RWPE2 (cell line): Measurements from ENCODE around the gene GP1BA.

ENCODE experiments used
- ATAC-seq: fragments of 200-7000 bp; cut with Tn5 transposase; 3 replicates; pipeline ENCODE4 v1.9.1; 2021; ENCODE audit warnings: low read depth
- DNase-seq: peaks from one replicate; pipeline ENCODE4 v3.0.0-alpha.2; 2020; ENCODE audit warnings: low spot score
- H3K27ac ChIP-seq: fragments of 450-650 bp; 2 replicates; pipeline ENCODE4 v1.5.1; 2017; ENCODE audit warnings: mild to moderate bottlenecking; ENCODE audit not compliant: poor library complexity, severe bottlenecking
- H3K27me3 ChIP-seq: fragments of 250-450 bp; sonication (Bioruptor Pico); 2 replicates; pipeline ENCODE4 v1.5.1; 2021; ENCODE audit warnings: mild to moderate bottlenecking, moderate library complexity; ENCODE audit not compliant: insufficient read depth, poor library complexity, severe bottlenecking
- H3K36me3 ChIP-seq: fragments of 250-450 bp; sonication (Bioruptor Pico); 2 replicates; pipeline ENCODE4 v1.5.1; 2020; ENCODE audit warnings: low read depth, mild to moderate bottlenecking, moderate library complexity
- H3K4me1 ChIP-seq: fragments of 250-450 bp; sonication (Bioruptor Pico); 2 replicates; pipeline ENCODE4 v1.5.1; 2021; ENCODE audit warnings: mild to moderate bottlenecking, moderate library complexity; ENCODE audit not compliant: insufficient read depth, poor library complexity, severe bottlenecking
- H3K4me3 ChIP-seq: fragments of 250-450 bp; sonication (Bioruptor Pico); 2 replicates; pipeline ENCODE4 v1.5.1; 2021; ENCODE audit warnings: mild to moderate bottlenecking, moderate library complexity; ENCODE audit not compliant: severe bottlenecking
- H3K9me3 ChIP-seq: fragments of 250-450 bp; sonication (Bioruptor Pico); 2 replicates; pipeline ENCODE4 v1.5.1; 2021; ENCODE audit warnings: mild to moderate bottlenecking, moderate library complexity; ENCODE audit not compliant: severe bottlenecking
- TF ChIP-seq, protein P1 (sequence below): fragments of 450-650 bp; IDR thresholded peaks from one replicate; pipeline ENCODE4 v1.5.1; 2017; ENCODE audit warnings: mild to moderate bottlenecking, moderate library complexity; ENCODE audit not compliant: poor library complexity, severe bottlenecking

Gene GP1BA

DNA sequence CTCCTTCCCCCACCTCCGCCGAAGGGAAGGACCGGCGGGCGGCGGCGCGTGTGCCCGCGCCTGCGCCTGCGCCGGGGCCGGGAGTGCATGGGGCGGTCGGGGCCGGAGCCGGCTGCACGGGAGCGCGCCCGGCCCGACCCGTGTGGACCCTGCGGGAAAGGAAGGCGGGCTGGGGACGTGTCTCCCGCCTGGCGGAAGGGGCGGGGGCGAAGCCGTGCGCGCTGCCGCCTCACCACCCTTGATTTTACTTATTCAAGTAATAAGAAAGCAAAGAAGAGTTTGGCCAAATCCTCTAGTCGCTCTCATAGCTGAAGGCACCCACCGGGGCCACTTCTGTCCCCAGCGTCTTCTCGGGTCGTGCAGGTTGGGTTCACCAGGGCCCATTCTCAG lies 16.8 kb downstream of the GP1BA start:
- Histone ChIP-seq H3K36me3 (peaks cover 37% of the 10 kb centered on the region), H3K27me3 (no peaks in the 10 kb centered on the region), H3K4me1 (peaks cover 27% of the 10 kb centered on the region), H3K27ac (peak overlapping the region; percentile 99), H3K9me3 (no peaks in the 10 kb centered on the region), H3K4me3 (peak overlapping the region; percentile 88)
- DNase-seq (peak; percentile 85), ATAC-seq (peak; percentile 50)
- TF ChIP-seq, protein P1, sequence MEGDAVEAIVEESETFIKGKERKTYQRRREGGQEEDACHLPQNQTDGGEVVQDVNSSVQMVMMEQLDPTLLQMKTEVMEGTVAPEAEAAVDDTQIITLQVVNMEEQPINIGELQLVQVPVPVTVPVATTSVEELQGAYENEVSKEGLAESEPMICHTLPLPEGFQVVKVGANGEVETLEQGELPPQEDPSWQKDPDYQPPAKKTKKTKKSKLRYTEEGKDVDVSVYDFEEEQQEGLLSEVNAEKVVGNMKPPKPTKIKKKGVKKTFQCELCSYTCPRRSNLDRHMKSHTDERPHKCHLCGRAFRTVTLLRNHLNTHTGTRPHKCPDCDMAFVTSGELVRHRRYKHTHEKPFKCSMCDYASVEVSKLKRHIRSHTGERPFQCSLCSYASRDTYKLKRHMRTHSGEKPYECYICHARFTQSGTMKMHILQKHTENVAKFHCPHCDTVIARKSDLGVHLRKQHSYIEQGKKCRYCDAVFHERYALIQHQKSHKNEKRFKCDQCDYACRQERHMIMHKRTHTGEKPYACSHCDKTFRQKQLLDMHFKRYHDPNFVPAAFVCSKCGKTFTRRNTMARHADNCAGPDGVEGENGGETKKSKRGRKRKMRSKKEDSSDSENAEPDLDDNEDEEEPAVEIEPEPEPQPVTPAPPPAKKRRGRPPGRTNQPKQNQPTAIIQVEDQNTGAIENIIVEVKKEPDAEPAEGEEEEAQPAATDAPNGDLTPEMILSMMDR: no peak

DNA sequence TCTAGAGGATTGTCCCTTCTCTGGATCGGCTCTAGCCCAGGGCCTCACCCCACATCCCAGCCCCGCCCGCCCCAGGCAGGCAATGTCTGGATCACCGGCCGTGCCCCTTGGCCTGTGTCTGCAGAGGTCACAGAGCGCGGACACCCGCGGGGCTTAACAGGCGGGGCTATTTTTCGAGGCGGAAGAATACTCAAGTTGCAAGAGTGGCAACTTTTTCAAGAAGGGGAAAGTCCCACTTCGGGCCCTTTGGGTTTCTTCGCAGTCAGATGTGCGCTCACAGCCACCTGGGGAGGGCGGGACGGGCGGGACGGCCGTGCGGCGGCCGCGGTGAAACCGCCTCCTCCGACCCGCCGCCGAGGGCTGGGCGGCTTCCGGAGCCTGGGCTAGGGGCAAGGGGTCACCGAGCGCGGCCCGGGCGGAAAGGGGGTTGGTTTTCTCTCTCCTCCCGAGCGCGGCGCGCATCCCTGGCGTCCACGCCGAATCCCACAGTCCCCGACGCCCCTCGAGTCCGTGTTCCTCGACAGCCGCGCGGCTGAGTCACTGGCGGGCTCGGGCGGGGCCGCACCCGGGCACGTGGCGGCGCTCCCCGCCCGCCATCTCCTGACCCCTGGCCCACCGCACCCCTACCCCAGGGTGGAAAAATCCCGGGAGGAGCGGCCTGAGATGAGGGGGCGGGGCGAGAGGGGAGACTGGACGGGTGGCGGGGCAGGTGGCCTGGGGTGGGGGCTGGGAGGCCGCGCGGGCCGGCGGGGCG lies 17.4 kb downstream of the GP1BA start:
- DNase-seq: peak; percentile 92

GRCh38 chr17:4950075-4950745 lies 18.1 kb downstream of the GP1BA start:
- Histone ChIP-seq H3K4me1 (peaks cover 18% of the 10 kb centered on the region), H3K36me3 (peaks cover 28% of the 10 kb centered on the region), H3K4me3 (peak overlapping the region; percentile 88), H3K9me3 (no peaks in the 10 kb centered on the region), H3K27me3 (no peaks in the 10 kb centered on the region), H3K27ac (peak overlapping the region; percentile 99)
- DNase-seq (no peak), ATAC-seq (peak; percentile 14)
- TF ChIP-seq, protein P1: no peak

More for the DNA sequence above, 17.4 kb downstream of the GP1BA start:
- ATAC-seq: peak; percentile 13
- H3K27me3 ChIP-seq: no peaks in the 10 kb centered on the region
- H3K27ac ChIP-seq: peak overlapping the region; percentile 99
- TF ChIP-seq, protein P1: no peak
- H3K36me3 ChIP-seq: peaks cover 34% of the 10 kb centered on the region
- H3K4me1 ChIP-seq: peaks cover 25% of the 10 kb centered on the region
- H3K9me3 ChIP-seq: no peaks in the 10 kb centered on the region
- peak overlapping the region; percentile 88 for H3K4me3 ChIP-seq

DNA sequence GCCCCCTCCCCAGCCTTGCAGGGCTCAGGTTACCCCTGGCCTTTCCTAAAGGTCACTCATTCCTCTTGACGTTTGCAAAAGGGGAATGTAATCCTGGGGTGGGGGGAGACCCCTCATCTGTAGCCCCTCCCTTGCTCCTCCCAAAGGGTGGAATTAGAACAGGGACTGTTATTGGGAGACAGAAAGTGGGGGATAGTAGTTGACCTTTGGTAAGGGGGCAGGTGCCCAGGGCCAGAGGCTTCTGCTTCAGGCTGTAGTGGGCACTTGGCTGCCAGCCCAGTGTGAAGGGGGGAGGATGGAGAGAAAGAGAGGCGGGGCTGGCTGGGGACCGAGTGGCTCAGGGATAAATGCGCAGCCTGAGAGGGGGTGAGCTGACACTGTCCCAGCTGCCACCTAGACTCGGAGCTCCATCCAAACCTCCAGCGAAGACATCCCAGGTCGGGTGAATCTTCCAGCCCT lies 18.7 kb downstream of the GP1BA start, which contains the start of gene ENO3:
Gene ENO3, plus strand, starts transcription at position 374 of the 459 bp plus-strand sequence. CDS start 711 bp downstream, outside the sequence.
- ATAC-seq: no peak
- peak within 1 kb of the TSS; percentile 99 for H3K27ac ChIP-seq
- peak within 1 kb of the TSS; percentile 88 for H3K4me3 ChIP-seq
- no peak for DNase-seq
- H3K4me1 ChIP-seq: peaks cover 12% of the 10 kb centered on the region
- TF ChIP-seq, protein P1: no peak
- peaks cover 23% of the 10 kb centered on the region for H3K36me3 ChIP-seq
- no peaks in the 10 kb centered on the region for H3K27me3 ChIP-seq
- no peaks in the 10 kb centered on the region for H3K9me3 ChIP-seq
